Fibroblast of villous mesenchyme (primary cell): ENCODE measurements around the gene TF. TPM values are rescaled to one million over a fixed set of nuclear protein-coding genes. Genes with fewer than 3 reads are reported as not detected.

Source experiments
- DNase-seq: peaks from one replicate; pipeline ENCODE4 v3.0.0-alpha.2; 2010; ENCODE audit warnings: low read depth
- H3K4me3 ChIP-seq: 2 replicates; pipeline ENCODE4 v1.5.1; 2011; ENCODE audit warnings: low read depth, mild to moderate bottlenecking, low read length
- CTCF ChIP-seq: IDR thresholded peaks from 2 replicates; pipeline ENCODE4 v1.5.1; 2012; ENCODE audit warnings: low read depth, mild to moderate bottlenecking, low read length; ENCODE audit not compliant: insufficient read depth
- total RNA-seq: library from RNA; depleted of rRNA; stranded (reverse); fragments of >200 nt; gene quantifications from 2 replicates; pipeline ENCODE4 v1.2.3, GENCODE V29; 2012

The TF gene
- total RNA-seq, 1 donor: not detected

GRCh38 chr3:133838296-133838789, 92.2 kb downstream of the TF start:
- H3K4me3 ChIP-seq: no peak overlapping the region
- no peak for TF ChIP-seq CTCF
- no peak for DNase-seq

- H3K4me3 ChIP-seq: no peak overlapping the region
- no peak for DNase-seq
- TF ChIP-seq CTCF: no peak
These were observed 93.0 kb downstream of the TF start for GRCh38 chr3:133838916-133839800.

GRCh38 chr3:133840055-133840737, 94.0 kb downstream of the TF start:
- no peak overlapping the region for H3K4me3 ChIP-seq
- TF ChIP-seq CTCF: no peak
- no peak for DNase-seq

- no peak overlapping the region for H3K4me3 ChIP-seq
- no peak for DNase-seq
- no peak for TF ChIP-seq CTCF
These were observed 94.6 kb downstream of the TF start for GRCh38 chr3:133840767-133841166.

GRCh38 chr3:133841196-133841595, 95.0 kb downstream of the TF start:
- TF ChIP-seq CTCF: no peak
- DNase-seq: no peak
- H3K4me3 ChIP-seq: no peak overlapping the region

GRCh38 chr3:133842158-133842557, 96.0 kb downstream of the TF start:
- H3K4me3 ChIP-seq: no peak overlapping the region
- TF ChIP-seq CTCF: no peak
- DNase-seq: no peak
